Measurements from ENCODE around the gene HPX.

The HPX gene

DNA sequence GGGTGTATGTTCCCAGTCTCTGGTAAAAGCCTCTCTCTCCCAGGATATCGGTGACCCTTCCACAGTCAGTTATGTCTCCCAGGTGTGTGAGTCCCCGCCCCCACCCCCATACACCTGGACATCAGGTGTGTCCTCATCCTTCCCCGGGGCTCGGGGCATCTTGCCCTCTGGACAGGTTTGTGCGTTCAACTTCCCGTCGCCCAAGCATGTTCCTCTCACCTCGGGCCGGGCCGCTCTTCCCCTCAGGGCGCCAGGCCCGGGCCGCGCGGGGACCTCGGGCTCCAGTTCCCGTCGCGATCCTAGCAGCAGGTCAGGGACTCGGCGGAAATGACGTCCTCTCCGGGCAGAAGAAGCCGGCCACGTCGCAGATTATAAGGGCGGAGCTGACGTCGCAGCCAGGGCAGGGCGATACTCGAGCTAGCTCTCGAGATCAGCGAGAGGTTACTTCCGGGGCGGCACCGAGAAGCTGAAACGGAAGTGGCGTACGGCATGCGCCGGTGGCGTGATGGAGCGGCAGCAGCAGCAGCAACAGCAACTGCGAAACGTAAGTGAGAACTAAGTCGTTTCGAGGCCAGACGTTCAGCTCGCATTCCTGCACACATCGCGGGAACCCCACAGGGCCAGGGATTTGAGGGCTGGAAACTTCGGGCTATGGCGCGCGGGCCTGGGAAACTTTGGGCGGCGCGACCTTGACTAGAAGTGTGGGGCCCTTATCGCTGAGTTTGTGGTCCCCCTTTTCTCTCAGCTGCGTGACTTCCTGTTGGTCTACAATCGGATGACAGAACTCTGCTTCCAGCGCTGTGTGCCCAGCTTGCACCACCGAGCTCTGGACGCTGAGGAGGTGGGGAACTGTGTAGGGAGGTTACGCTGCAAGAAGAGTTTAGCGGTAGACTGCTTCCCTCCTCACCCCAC lies 40.5 kb upstream of the HPX start, which contains the start of the genes ARFIP2 and TIMM10B:
Gene ARFIP2 (minus strand): TSS at position 320 of the 912 bp plus-strand sequence. CDS start 910 bp downstream, outside the sequence.
Gene TIMM10B (plus strand): TSS at position 490 of the 912 bp plus-strand sequence. CDS start 16 bp downstream, at position 506.
- no peaks in the 10 kb centered on the region for H3K27me3 ChIP-seq (replicated peaks)
- peak; percentile 97 for DNase-seq
- peak within 1 kb of the TSS; percentile 91 for H3K27ac ChIP-seq
- TF ChIP-seq, protein P1, sequence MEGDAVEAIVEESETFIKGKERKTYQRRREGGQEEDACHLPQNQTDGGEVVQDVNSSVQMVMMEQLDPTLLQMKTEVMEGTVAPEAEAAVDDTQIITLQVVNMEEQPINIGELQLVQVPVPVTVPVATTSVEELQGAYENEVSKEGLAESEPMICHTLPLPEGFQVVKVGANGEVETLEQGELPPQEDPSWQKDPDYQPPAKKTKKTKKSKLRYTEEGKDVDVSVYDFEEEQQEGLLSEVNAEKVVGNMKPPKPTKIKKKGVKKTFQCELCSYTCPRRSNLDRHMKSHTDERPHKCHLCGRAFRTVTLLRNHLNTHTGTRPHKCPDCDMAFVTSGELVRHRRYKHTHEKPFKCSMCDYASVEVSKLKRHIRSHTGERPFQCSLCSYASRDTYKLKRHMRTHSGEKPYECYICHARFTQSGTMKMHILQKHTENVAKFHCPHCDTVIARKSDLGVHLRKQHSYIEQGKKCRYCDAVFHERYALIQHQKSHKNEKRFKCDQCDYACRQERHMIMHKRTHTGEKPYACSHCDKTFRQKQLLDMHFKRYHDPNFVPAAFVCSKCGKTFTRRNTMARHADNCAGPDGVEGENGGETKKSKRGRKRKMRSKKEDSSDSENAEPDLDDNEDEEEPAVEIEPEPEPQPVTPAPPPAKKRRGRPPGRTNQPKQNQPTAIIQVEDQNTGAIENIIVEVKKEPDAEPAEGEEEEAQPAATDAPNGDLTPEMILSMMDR (IDR thresholded peaks at IDR 0.05; ENCODE audit: low read depth, low read length, missing control alignments) = no peak
- H3K4me3 ChIP-seq (ENCODE audit: low read depth, low read length) = peak within 1 kb of the TSS; percentile 98
- in situ Hi-C loops (cut with HindIII; ENCODE audit: low pct_ligation_motif_present, low sequenced_read_pairs) = no loop called here
- H3K36me3 ChIP-seq (replicated peaks) = peaks cover 53% of the 10 kb centered on the region

DNA sequence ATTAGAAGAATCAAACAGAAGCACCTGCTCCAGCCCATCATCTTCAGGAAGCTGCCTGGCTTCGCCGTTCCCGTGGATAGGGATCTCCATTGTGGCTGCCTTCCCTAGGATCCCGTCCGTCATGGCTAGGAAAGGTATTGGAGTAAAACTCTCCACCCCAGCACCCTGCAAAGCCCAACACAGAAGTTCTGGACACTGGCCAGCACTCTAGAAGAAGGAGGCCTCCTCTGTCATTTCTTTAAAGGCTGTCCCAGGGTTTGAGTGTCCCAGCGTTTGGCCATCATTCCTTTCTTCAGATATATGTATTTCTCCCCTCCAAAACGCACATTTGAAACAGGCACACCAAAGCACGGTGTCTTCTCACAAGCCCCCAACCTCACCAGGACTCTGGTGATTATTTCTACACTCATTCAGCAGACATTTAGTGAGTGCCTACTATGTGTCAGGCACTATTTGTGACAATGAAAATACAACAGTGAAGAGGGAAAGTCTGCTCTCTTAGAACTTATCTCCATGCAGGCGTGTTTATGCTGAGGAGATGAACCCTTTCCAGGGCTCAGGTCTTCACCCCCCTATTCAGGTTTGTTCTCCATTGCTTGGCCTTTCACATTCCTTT lies 39.6 kb upstream of the HPX start:
- H3K4me3 ChIP-seq (ENCODE audit: low read depth, low read length) = peak overlapping the region; percentile 98
- in situ Hi-C loops (cut with HindIII; ENCODE audit: low pct_ligation_motif_present, low sequenced_read_pairs) = no loop called here
- no peak for DNase-seq
- no peaks in the 10 kb centered on the region for H3K27me3 ChIP-seq (replicated peaks)
- H3K36me3 ChIP-seq (replicated peaks) = peaks cover 52% of the 10 kb centered on the region
- H3K27ac ChIP-seq = peak overlapping the region; percentile 91
- TF ChIP-seq, protein P1 (IDR thresholded peaks at IDR 0.05; ENCODE audit: low read depth, low read length, missing control alignments) = no peak

DNA sequence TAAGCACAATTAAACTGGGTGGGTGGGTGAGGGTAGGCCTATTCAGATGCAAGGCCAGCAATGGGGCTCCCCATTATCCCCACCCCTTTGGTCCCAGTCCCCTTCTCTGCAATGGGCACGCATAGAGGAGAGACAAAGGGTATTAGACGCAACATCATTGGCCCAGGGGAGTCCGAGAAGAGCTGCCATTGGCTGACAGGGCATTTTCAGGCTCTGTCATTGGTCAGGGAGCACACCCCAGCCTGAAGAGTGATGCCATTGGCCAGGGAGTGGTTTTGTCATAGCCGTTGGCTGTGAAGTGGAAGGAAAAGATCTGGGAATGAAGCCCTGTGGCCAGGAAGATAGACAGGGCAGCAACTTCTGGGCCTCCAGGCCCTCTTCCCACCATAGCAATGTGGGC lies 35.8 kb upstream of the HPX start:
- H3K27ac ChIP-seq = no peak overlapping the region
- TF ChIP-seq, protein P1 (IDR thresholded peaks at IDR 0.05; ENCODE audit: low read depth, low read length, missing control alignments) = no peak
- H3K4me3 ChIP-seq (ENCODE audit: low read depth, low read length) = no peak overlapping the region

DNA sequence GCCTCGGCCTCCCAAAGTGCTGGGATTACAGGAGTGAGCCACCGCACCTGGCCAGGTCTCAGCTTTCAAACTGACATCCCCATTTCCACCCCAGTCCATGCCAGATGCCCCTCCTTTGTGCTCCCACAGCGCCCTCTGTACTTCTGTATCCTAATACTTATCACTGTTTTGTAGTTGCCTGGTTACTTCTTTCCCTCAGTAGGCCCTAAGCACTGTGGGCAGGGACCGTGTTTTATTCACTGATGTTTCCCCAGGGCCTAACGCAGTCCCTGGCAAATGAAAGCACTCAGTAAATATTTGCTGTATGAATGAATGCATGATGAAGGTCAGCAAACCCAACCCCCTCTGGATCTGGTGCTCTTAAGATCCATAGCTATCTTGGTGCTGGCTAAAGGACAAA lies 35.1 kb upstream of the HPX start:
- in situ Hi-C loops (cut with HindIII; ENCODE audit: low pct_ligation_motif_present, low sequenced_read_pairs) = no loop called here
- no peak overlapping the region for H3K27ac ChIP-seq
- TF ChIP-seq, protein P1 (IDR thresholded peaks at IDR 0.05; ENCODE audit: low read depth, low read length, missing control alignments) = no peak
- no peak overlapping the region for H3K4me3 ChIP-seq (ENCODE audit: low read depth, low read length)
- DNase-seq = no peak
- peaks cover 31% of the 10 kb centered on the region for H3K36me3 ChIP-seq (replicated peaks)
- no peaks in the 10 kb centered on the region for H3K27me3 ChIP-seq (replicated peaks)

More for the DNA sequence above, 35.8 kb upstream of the HPX start:
- no peaks in the 10 kb centered on the region for H3K27me3 ChIP-seq (replicated peaks)
- in situ Hi-C loops (cut with HindIII; ENCODE audit: low pct_ligation_motif_present, low sequenced_read_pairs) = no loop called here
- H3K36me3 ChIP-seq (replicated peaks) = peaks cover 31% of the 10 kb centered on the region
- DNase-seq = no peak

DNA sequence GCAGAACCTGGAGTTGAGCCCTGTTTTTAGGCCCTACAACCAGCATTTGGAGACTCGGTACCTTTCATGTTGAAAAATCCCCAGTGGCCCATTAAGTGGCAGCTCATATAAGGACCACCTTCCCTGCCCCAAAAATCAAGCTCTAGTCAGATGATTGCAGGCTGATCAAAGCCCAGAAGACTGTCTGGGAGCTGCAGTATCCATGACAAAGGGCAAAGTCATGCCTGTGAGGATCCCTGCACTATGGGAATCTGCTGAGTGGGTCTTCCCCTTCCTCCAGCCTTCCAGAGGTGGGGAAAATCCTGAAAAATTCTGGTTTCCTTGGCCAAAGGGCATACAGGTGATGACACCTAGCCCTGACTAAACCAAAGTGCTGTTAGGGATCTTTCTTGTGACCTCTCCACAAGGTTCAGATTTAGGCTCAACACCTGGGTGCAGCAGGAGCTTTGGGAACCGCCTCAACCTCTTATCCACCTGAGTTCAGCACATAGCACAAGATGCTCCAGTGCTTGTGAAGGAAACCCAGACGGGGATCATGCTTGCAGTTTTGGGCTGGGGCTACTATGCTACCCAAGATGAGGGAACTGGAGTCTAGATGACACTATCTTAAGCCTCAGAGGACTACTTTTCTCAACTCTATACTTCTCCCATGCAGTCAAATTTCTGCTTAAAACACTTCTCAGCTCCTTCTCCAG lies 34.2 kb upstream of the HPX start:
- no peak for DNase-seq
- no peaks in the 10 kb centered on the region for H3K27me3 ChIP-seq (replicated peaks)
- H3K36me3 ChIP-seq (replicated peaks) = peaks cover 31% of the 10 kb centered on the region
- H3K4me3 ChIP-seq (ENCODE audit: low read depth, low read length) = peak overlapping the region; percentile 57
- H3K27ac ChIP-seq = peak overlapping the region; percentile 75
- in situ Hi-C loops (cut with HindIII; ENCODE audit: low pct_ligation_motif_present, low sequenced_read_pairs) = no loop called here
- TF ChIP-seq, protein P1 (IDR thresholded peaks at IDR 0.05; ENCODE audit: low read depth, low read length, missing control alignments) = no peak

All from brain microvascular endothelial cell (primary cell).